GM18520 (cell line): ENCODE data around the gene PLA2G2C.
"Not testable (repeated sequence)": the region's sequence is repeated elsewhere in the genome, so short reads cannot be mapped to it uniquely, and the experiment has no call there.

Experiments used
- ATAC-seq: cut with Tn5 transposase; IDR thresholded peaks from one replicate; pipeline ENCODE4 v1.9.1; 2021; ENCODE audit not compliant: unreplicated experiment

The PLA2G2C gene

GRCh38 chr1:20138346-20138745 is 48.0 kb downstream of the PLA2G2C start:
- no peak for ATAC-seq

GRCh38 chr1:20137604-20138003 is 48.7 kb downstream of the PLA2G2C start:
- ATAC-seq, result no peak

- ATAC-seq, result no peak
Observed at GRCh38 chr1:20137055-20137454, 49.3 kb downstream of the PLA2G2C start.

GRCh38 chr1:20136249-20136648 is 50.1 kb downstream of the PLA2G2C start:
- no peak for ATAC-seq

GRCh38 chr1:20134995-20135394 is 51.3 kb downstream of the PLA2G2C start:
- no peak for ATAC-seq

GRCh38 chr1:20130518-20130917 is 55.8 kb downstream of the PLA2G2C start:
- not testable (repeated sequence) for ATAC-seq

- ATAC-seq, result no peak
Observed at GRCh38 chr1:20126806-20127440, 59.4 kb downstream of the PLA2G2C start.

GRCh38 chr1:20126041-20126805 is 60.1 kb downstream of the PLA2G2C start:
- ATAC-seq, result peak; percentile 61

- no peak for ATAC-seq
Observed at GRCh38 chr1:20125100-20125499, 61.2 kb downstream of the PLA2G2C start.

- ATAC-seq, result no peak
Observed at GRCh38 chr1:20124456-20125057, 61.8 kb downstream of the PLA2G2C start.

GRCh38 chr1:20123722-20124455 is 62.4 kb downstream of the PLA2G2C start:
- no peak for ATAC-seq

- no peak for ATAC-seq
Observed at GRCh38 chr1:20120796-20121195, 65.5 kb downstream of the PLA2G2C start.

GRCh38 chr1:20119347-20119746 is 67.0 kb downstream of the PLA2G2C start, which contains the start of gene PLA2G2D:
TSS of gene PLA2G2D (minus strand) at chr1:20119536. CDS start at chr1:20119498, 38 bp downstream.
- no peak for ATAC-seq

- no peak for ATAC-seq
Observed at GRCh38 chr1:20117236-20117635, 69.1 kb downstream of the PLA2G2C start.

- ATAC-seq, result no peak
Observed at GRCh38 chr1:20115916-20116315, 70.4 kb downstream of the PLA2G2C start.

- ATAC-seq, result no peak
Observed at GRCh38 chr1:20115479-20115878, 70.8 kb downstream of the PLA2G2C start.

- no peak for ATAC-seq
Observed at GRCh38 chr1:20114021-20114648, 72.2 kb downstream of the PLA2G2C start.
